Measurements from ENCODE around the gene ARHGAP8. TPM values are rescaled to one million over a fixed set of nuclear protein-coding genes. Genes with fewer than 3 reads are reported as not detected.

The ARHGAP8 gene
- total RNA-seq, 2 donors from 2014 or later, result 12.2 to 15.2 TPM

DNA sequence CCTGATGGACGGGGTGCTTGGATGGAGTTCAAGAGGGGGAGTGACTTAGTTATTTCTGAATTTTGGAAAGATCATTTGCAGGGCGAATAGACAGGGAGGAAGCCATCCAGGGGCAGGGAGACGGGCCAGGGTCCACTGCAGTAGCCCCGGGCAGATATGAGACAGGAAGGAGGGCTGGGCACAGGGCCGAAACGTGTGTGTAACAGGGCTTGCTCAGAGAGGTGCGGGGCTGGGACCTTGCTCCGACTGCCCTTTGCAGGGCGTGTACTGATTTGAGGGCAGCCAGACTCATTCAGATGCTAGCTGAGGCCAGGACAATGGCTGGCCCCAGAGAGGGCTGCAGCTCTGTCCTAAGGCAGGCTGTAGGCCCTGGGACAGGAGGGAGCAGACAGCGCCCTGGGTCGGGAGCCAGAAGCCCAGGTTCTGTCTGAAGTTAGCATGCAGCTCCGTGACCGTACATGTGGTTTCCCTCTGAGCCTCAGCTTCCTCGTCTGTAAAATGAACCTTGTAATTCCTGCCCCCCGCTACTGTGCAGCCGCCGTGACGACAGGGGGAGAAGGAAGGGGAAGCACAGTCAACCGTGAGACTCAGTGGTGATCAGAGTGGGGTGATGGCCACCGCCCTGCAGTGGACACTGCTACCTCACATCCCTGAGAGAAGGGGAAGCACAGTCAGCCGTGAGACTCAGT lies 154.0 kb downstream of the ARHGAP8 start:
- 75 to 79% methylated on average over 12 to 21 of the region's 21 CpGs for WGBS, 2 donors
- H3K27me3 ChIP-seq, result no peaks in the 10 kb centered on the region
- no peak overlapping the region for H3K27ac ChIP-seq
- intact Hi-C loops (cut with DNase I), result no loop called here
- peaks cover 0 to 7% (median 0%) of the 10 kb centered on the region in 3 donors for H3K9me3 ChIP-seq
- H3K4me1 ChIP-seq, result no peaks in the 10 kb centered on the region
- ATAC-seq (no peak), DNase-seq (no peak)
- TF ChIP-seq CTCF (IDR thresholded peaks at IDR 0.05) (no peak), POLR2A (IDR thresholded peaks at IDR 0.05) (no peak)
- no peak overlapping the region for H3K4me3 ChIP-seq
- no peaks in the 10 kb centered on the region for H3K36me3 ChIP-seq (replicated peaks in 1 of 2; ENCODE audit: insufficient read depth in 1 of 2, low read depth in 2 of 2)

DNA sequence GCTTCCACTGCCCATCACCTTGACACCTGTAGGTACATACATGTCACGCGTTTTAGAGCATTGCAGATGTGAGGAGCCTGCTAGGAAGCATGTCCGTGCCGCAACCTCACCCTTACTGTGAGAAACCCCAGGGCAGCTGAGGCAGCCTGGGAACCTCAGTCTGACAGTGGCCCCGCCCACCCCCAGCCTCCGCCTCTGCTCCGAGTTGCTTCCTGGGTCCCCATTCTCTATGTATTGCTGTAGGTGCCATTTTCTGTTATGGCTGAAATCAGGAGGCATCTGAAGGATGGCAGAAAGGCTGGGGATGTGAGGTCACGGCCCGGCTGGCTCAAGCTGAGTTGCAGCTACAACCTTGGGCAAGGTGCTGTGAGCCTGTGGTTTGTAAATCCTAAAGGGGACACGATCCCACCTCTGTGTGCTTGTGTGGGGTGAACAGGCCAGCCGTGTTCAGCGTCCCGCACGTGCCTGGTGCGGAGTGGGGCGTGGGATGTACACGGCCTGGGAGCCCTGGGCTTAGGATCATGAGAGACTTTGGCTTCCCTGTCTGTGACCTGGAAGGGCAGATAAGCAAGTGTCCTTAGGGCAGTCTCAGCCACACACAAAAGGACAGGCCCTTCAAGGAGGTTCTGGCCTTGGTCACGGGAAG lies 154.7 kb downstream of the ARHGAP8 start:
- Histone ChIP-seq H3K4me1 (no peaks in the 10 kb centered on the region), H3K36me3 (replicated peaks in 1 of 2; ENCODE audit: insufficient read depth in 1 of 2, low read depth in 2 of 2) (no peaks in the 10 kb centered on the region), H3K27me3 (no peaks in the 10 kb centered on the region), H3K9me3 (no peaks in the 10 kb centered on the region), H3K27ac (no peak overlapping the region), H3K4me3 (no peak overlapping the region)
- intact Hi-C loops (cut with DNase I), result no loop called here
- DNase-seq, result no peak
- TF ChIP-seq CTCF (IDR thresholded peaks at IDR 0.05), result no peak
- TF ChIP-seq POLR2A (IDR thresholded peaks at IDR 0.05), result no peak
- WGBS, 2 donors, result 71 to 79% methylated on average over 10 to 17 of the region's 18 CpGs
- no peak for ATAC-seq

- no peaks in the 10 kb centered on the region for H3K27me3 ChIP-seq
- TF ChIP-seq CTCF (IDR thresholded peaks at IDR 0.05) (no peak), POLR2A (IDR thresholded peaks at IDR 0.05) (no peak)
- H3K4me1 ChIP-seq, result no peaks in the 10 kb centered on the region
- intact Hi-C loops (cut with DNase I), result no loop called here
- no peaks in the 10 kb centered on the region for H3K9me3 ChIP-seq
- H3K27ac ChIP-seq, result no peak overlapping the region
- ATAC-seq (no peak), DNase-seq (no peak)
- 67 to 68% methylated on average over 15 to 21 of the region's 21 CpGs for WGBS, 2 donors
- H3K4me3 ChIP-seq, result no peak overlapping the region
- H3K36me3 ChIP-seq (replicated peaks in 1 of 2; ENCODE audit: insufficient read depth in 1 of 2, low read depth in 2 of 2), result no peaks in the 10 kb centered on the region
These were observed 155.7 kb downstream of the ARHGAP8 start for GRCh38 chr22:44907765-44908737.

DNA sequence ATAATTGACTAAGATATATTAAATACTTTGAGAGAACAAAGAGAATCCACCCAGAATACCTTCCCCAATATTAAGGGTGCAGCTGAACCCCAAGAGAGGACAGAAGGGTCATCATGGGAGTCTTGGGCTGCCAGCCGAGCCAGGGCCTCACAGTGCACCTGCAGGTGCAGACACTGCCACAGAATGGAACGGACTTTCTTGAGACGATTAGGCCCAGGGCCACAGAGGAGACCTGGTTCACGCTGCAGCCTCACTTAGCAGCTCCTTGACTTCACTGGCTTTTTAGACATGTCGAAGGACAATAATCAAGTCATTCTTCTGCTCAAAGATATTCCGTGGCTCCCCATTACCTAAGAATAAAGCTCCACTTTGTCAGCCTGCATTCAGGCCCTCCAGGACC lies 156.9 kb downstream of the ARHGAP8 start:
- Histone ChIP-seq H3K36me3 (replicated peaks in 1 of 2; ENCODE audit: insufficient read depth in 1 of 2, low read depth in 2 of 2) (no peaks in the 10 kb centered on the region), H3K4me1 (no peaks in the 10 kb centered on the region), H3K27ac (no peak overlapping the region), H3K27me3 (no peaks in the 10 kb centered on the region), H3K9me3 (no peaks in the 10 kb centered on the region), H3K4me3 (no peak overlapping the region)
- intact Hi-C loops (cut with DNase I), result no loop called here
- ATAC-seq (no peak), DNase-seq (no peak)
- 75 to 76% methylated on average over 6 of the region's 6 CpGs for WGBS, 2 donors
- TF ChIP-seq CTCF (IDR thresholded peaks at IDR 0.05), result no peak
- TF ChIP-seq POLR2A (IDR thresholded peaks at IDR 0.05), result no peak

Other genes with a start within 250 kb of the ARHGAP8 start
- 10 to 100 TPM; 12.5 to 20.4 TPM for gene PRR5, start 50.4 kb upstream of the ARHGAP8 start, total RNA-seq

All from body of pancreas (tissue), 4 donors.